PC-9 (cell line): Measurements from ENCODE around the gene IL20. TPM values are rescaled to one million over a fixed set of nuclear protein-coding genes. Genes with fewer than 3 reads are reported as not detected.
A peak's percentile ranks its signal among the peaks of the same experiment; 100 is the strongest.

Source experiments
- BruUV-seq: library from RNA; stranded (reverse); fragments of 400-500 nt; replicated peaks from 2 replicates; lab custom pipeline; 2021; lab: Mats Ljungman, UMichigan
- CTCF ChIA-PET: fragments of 300-600 bp; sonication (Branson Sonifier 250); formaldehyde crosslinking; loops from one replicate; lab custom pipeline; 2022; ENCODE audit warnings: antibody characterized with exemption; lab: Charles Lee
- POLR2A ChIA-PET: fragments of 300-600 bp; sonication (Branson Sonifier 250); formaldehyde crosslinking; loops from one replicate; lab custom pipeline; 2022; ENCODE audit warnings: antibody characterized with exemption; ENCODE audit not compliant: unreplicated experiment; lab: Charles Lee
- DNase-seq, 2 experiments: peaks; one replicate each; pipeline versions ENCODE4 v3.0.0 to v3.0.0-alpha.2; 2015 to 2022; ENCODE audit warnings: mixed read lengths in 1 of 2
- H2AFZ ChIP-seq: fragments of 200-600 bp; sonication (generic); 2 replicates; pipeline ENCODE4 v1.8.1; 2017; ENCODE audit warnings: antibody characterized with exemption
- H3F3A ChIP-seq: fragments of 200-600 bp; sonication (generic); 2 replicates; pipeline ENCODE4 v1.8.1; 2017; ENCODE audit warnings: antibody characterized with exemption, mild to moderate bottlenecking, low read depth; ENCODE audit not compliant: insufficient read depth
- H3K27ac ChIP-seq: fragments of 200-600 bp; sonication (generic); 2 replicates; pipeline ENCODE4 v1.6.1; 2016; ENCODE audit warnings: mixed run types
- H3K27me3 ChIP-seq: fragments of 200-600 bp; sonication (generic); 2 replicates; pipeline ENCODE4 v1.6.1; 2016; ENCODE audit warnings: low read depth, mixed run types; ENCODE audit not compliant: insufficient read depth
- H3K36me3 ChIP-seq: fragments of 200-600 bp; sonication (generic); 2 replicates; pipeline ENCODE4 v1.6.1; 2016; ENCODE audit warnings: low read depth, mixed run types
- H3K4me1 ChIP-seq: fragments of 200-600 bp; sonication (generic); replicated peaks from 2 replicates; pipeline ENCODE4 v1.6.1; 2016; ENCODE audit warnings: mixed run types; ENCODE audit not compliant: insufficient read depth
- H3K4me2 ChIP-seq: fragments of 200-600 bp; sonication (generic); 2 replicates; pipeline ENCODE4 v1.6.1; 2017; ENCODE audit warnings: mixed run types
- H3K4me3 ChIP-seq: fragments of 200-600 bp; sonication (generic); 2 replicates; pipeline ENCODE4 v1.6.1; 2016; ENCODE audit warnings: mixed run types
- H3K79me2 ChIP-seq: fragments of 200-600 bp; sonication (generic); 2 replicates; pipeline ENCODE4 v1.6.1; 2017; ENCODE audit warnings: low read depth, mixed run types
- H3K9me2 ChIP-seq: fragments of 200-600 bp; sonication (generic); 2 replicates; pipeline ENCODE4 v1.8.1; 2017; ENCODE audit warnings: mild to moderate bottlenecking; ENCODE audit not compliant: insufficient read depth
- H3K9me3 ChIP-seq: fragments of 200-600 bp; sonication (generic); 2 replicates; pipeline ENCODE4 v1.8.1; 2016; ENCODE audit warnings: low read depth; ENCODE audit not compliant: insufficient read depth
- H4K20me1 ChIP-seq: fragments of 200-600 bp; sonication (generic); 2 replicates; pipeline ENCODE4 v1.8.1; 2017; ENCODE audit not compliant: insufficient read depth
- CTCF ChIP-seq: fragments of 200-600 bp; sonication (generic); conservative IDR thresholded peaks from 2 replicates; pipeline ENCODE4 v1.6.1; 2017; ENCODE audit warnings: mixed run types, antibody characterized with exemption, mild to moderate bottlenecking, moderate library complexity
- EZH2 ChIP-seq: fragments of 200-600 bp; sonication (generic); IDR thresholded peaks from 2 replicates; pipeline ENCODE4 v1.8.0; 2017; ENCODE audit warnings: antibody characterized with exemption, low read depth
- intact Hi-C: fragments of 100-400 bp; cut with micrococcal nuclease; formaldehyde crosslinking; loops from one replicate; pipeline ENCODE4 v1.10.0; 2022; ENCODE audit not compliant: unreplicated experiment
- total RNA-seq: library from RNA; stranded (reverse); gene quantifications from 2 replicates; pipeline ENCODE4 v1.2.3, GENCODE V29; 2021

IL20 gene
- total RNA-seq, 1 experiment from 2014 or later, result not detected

- TF ChIP-seq CTCF (peak; percentile 83), EZH2 (no peak)
- Histone ChIP-seq H3F3A (peaks cover 20% of the 10 kb centered on the region; the same call in 1 of the 2 replicates), H3K9me2 (no peaks in the 10 kb centered on the region), H4K20me1 (no peaks in the 10 kb centered on the region), H3K4me2 (no peak overlapping the region), H3K9me3 (no peaks in the 10 kb centered on the region), H3K27ac (no peak overlapping the region), H3K36me3 (no peaks in the 10 kb centered on the region), H3K27me3 (no peaks in the 10 kb centered on the region), H3K79me2 (no peaks in the 10 kb centered on the region), H3K4me3 (no peak overlapping the region), H2AFZ (no peak overlapping the region), H3K4me1 (peaks cover 7% of the 10 kb centered on the region)
- BruUV-seq, result no TSS peak
- peak; percentile 56 to 65 for DNase-seq
- CTCF ChIA-PET, result interaction anchor here (0.6 to 1.4 kb wide), 15 partner anchors 48 to 587 kb away, joined by 3 to 10 read pairs (median 4); partner anchors contain the start of genes C1orf116, DYRK3 and IL20
- POLR2A ChIA-PET, result interaction anchor here (0.6 kb wide), 1 partner anchor 50 kb away, joined by 4 read pairs; no protein-coding TSS in a partner anchor
- intact Hi-C loops, result loop anchor here (1.0 to 5.0 kb wide), 13 partner anchors 70 to 585 kb away; partner anchors contain the start of gene CR1
Observed at GRCh38 chr1:206912445-206913095, 47.1 kb downstream of the IL20 start.

GRCh38 chr1:206913766-206914537 is 48.5 kb downstream of the IL20 start:
- no peak overlapping the region for H2AFZ ChIP-seq
- TF ChIP-seq CTCF (no peak), EZH2 (no peak)
- H3K4me1 ChIP-seq, result peaks cover under 1% of the 10 kb centered on the region
- H3F3A ChIP-seq, result peaks cover 13% of the 10 kb centered on the region; the same call in 1 of the 2 replicates
- no peaks in the 10 kb centered on the region for H3K27me3 ChIP-seq
- ChIA-PET CTCF (no interaction called here), POLR2A (no interaction called here)
- no peaks in the 10 kb centered on the region for H3K9me3 ChIP-seq
- H3K79me2 ChIP-seq, result no peaks in the 10 kb centered on the region
- no peak for DNase-seq
- H4K20me1 ChIP-seq, result no peaks in the 10 kb centered on the region
- no peak overlapping the region for H3K4me2 ChIP-seq
- no peak overlapping the region for H3K4me3 ChIP-seq
- H3K9me2 ChIP-seq, result no peaks in the 10 kb centered on the region
- BruUV-seq, result no TSS peak
- intact Hi-C loops, result loop anchor here (2.0 to 5.0 kb wide), 10 partner anchors 69 to 583 kb away; partner anchors contain the start of gene CR1
- H3K27ac ChIP-seq, result no peak overlapping the region
- H3K36me3 ChIP-seq, result no peaks in the 10 kb centered on the region

- H3F3A ChIP-seq, result peaks cover 8% of the 10 kb centered on the region; the same call in 1 of the 2 replicates
- H3K27ac ChIP-seq, result no peak overlapping the region
- no peaks in the 10 kb centered on the region for H3K4me1 ChIP-seq
- intact Hi-C loops, result no loop called here
- H4K20me1 ChIP-seq, result no peaks in the 10 kb centered on the region
- no peaks in the 10 kb centered on the region for H3K27me3 ChIP-seq
- no peak overlapping the region for H2AFZ ChIP-seq
- H3K79me2 ChIP-seq, result no peaks in the 10 kb centered on the region
- no peaks in the 10 kb centered on the region for H3K9me2 ChIP-seq
- no peak overlapping the region for H3K4me2 ChIP-seq
- ChIA-PET POLR2A (no interaction called here), CTCF (no interaction called here)
- TF ChIP-seq EZH2 (no peak), CTCF (no peak)
- no peaks in the 10 kb centered on the region for H3K9me3 ChIP-seq
- H3K4me3 ChIP-seq, result no peak overlapping the region
- no TSS peak for BruUV-seq
- no peak for DNase-seq
- no peaks in the 10 kb centered on the region for H3K36me3 ChIP-seq
Observed at GRCh38 chr1:206915030-206915735, 49.8 kb downstream of the IL20 start.
